GM12873 (cell line): ENCODE data around the gene NOL8.

Source experiments
- TF ChIP-seq, protein P1 (sequence below): IDR thresholded peaks from 2 replicates; pipeline ENCODE4 v1.5.1; 2012; ENCODE audit warnings: low read depth, mild to moderate bottlenecking, moderate library complexity, low read length, control low read depth; ENCODE audit not compliant: insufficient read depth; ENCODE audit errors: missing control alignments

Gene NOL8

DNA sequence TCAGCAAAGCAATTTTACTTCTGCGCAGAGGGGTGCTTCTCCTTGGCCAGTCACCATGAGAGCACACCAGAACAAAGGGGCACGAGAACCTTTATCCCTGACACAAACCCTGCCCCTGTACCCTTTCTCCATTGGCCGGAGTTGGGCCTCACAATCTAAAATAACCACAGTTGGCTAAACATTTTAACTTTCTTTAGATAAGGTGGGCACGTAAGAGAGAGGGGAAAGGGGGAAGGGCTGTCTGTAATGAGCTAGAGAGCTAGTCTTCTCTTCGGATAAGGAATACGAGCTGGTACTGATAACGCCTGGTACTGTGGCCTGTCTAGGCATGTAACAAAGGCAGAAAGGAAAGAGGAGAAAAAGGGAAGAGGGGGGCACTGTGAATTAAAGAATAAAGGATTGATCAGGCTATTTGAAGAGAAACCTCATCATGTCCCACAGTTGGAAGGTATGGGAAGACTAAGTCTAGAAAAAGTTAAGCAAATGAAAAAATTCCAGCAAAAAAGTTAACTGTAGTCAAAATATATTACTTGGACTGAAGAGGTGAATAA is 29.8 kb downstream of the NOL8 start:
- TF ChIP-seq, protein P1, sequence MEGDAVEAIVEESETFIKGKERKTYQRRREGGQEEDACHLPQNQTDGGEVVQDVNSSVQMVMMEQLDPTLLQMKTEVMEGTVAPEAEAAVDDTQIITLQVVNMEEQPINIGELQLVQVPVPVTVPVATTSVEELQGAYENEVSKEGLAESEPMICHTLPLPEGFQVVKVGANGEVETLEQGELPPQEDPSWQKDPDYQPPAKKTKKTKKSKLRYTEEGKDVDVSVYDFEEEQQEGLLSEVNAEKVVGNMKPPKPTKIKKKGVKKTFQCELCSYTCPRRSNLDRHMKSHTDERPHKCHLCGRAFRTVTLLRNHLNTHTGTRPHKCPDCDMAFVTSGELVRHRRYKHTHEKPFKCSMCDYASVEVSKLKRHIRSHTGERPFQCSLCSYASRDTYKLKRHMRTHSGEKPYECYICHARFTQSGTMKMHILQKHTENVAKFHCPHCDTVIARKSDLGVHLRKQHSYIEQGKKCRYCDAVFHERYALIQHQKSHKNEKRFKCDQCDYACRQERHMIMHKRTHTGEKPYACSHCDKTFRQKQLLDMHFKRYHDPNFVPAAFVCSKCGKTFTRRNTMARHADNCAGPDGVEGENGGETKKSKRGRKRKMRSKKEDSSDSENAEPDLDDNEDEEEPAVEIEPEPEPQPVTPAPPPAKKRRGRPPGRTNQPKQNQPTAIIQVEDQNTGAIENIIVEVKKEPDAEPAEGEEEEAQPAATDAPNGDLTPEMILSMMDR: no peak

DNA sequence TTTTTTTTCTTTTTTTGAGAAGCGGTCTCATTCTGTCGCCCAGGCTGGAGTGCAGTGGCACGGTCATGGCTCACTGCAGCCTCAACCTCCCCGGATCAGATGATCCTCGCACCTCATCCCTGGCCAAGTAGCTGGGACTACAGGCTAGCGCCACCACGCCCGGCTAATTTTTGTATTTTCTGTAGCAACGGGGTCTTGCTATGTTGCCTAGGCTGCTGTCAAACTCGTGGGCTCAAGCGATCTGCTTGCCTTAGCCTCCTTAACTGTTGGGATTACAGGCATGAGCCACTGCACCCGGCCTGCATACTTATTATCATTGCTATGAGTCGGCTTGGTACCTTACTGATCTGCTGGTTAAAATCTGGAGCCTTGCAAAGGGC is 30.9 kb downstream of the NOL8 start:
- TF ChIP-seq, protein P1: no peak

GRCh38 chr9:92293452-92294296 is 31.5 kb downstream of the NOL8 start, which contains the start of gene IARS1:
Gene IARS1 (minus strand): TSS chr9:92293697. CDS start chr9:92289419, 4,278 bp downstream.
- TF ChIP-seq, protein P1: peak; percentile 43

GRCh38 chr9:92293075-92293354 is 32.1 kb downstream of the NOL8 start:
- TF ChIP-seq, protein P1: no peak

DNA sequence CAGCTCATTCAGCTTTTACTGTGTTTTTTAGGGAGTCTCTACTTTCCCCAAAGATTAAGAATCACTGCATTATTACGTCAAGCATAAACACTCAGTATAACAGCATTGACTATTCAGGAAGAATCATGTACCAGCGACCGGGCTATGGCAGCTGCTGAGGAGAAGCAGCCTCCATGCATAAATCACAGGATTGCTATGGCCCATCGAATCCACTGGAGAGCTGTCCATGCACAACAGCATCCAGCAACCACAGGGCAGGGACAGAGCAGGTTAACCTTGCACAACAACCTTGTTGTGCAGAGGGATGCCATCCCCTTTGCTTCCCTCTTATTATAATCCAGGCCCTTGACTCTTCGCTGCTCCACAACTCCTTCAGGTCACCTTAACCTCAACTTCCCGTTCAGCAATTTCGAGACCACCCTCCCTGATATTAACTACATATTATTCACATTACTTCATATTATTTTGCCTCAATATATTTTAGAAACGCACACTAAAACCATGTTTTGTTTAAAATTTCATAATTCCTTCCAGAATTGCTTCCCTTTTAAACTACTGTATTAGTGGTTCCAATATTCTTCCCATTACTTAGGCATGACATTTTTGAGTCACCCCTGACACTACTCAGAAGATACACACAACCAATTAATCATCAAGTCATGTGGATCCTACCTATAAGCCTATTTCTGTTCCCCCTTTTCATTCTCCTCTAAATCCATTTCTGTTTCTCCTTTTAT is 32.6 kb downstream of the NOL8 start:
- TF ChIP-seq, protein P1: no peak

DNA sequence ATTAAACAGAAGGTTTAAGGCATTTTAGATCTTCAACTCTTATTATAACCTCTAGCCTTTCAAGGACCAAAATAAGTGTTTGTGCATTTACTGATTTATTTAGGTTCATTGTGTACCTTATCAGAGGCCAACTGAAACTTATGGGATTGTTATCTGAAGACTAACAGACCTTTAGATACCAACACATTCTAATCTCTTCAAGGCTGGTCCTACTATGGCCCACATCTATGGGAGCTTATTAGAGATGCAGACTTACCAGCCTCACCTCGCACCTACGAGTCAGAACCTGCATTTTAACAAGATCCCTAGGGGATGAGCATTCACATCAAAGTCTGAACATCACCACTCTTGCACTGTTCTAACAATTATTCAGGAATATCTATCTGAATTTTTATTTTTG is 33.6 kb downstream of the NOL8 start:
- TF ChIP-seq, protein P1: no peak

DNA sequence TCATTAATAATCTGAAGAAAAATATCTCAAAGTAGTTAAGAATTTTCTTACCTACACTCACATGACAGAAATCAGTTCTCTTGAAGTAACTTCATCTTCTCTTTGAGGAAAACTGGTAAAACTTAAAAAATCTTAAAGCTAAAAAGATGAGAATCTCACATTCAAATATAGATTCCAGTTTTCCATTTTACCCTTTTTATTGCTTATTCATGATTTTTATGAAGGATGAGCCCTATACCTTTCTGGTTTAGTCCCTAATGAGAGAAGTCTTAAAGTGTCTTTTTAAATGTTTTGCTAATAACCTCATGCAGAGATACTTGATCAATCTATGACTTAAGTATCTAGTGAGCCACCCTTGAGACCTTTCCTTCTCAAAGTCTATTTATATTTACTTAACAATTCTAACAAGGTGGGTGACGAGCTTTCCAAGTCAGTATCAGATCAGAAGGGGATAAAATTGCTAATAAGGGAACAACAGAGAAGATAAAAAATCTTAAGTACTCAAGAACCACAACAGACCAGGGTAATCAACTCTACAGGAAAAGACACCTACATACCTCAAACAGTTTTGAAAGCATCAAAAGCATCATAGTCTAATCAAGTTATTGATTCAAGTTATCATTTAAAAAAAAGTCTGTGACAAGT is 34.2 kb downstream of the NOL8 start:
- TF ChIP-seq, protein P1: no peak
